K562 (cell line): ENCODE measurements around the gene SHISA7. TPM values are rescaled to one million over a fixed set of nuclear protein-coding genes. Genes with fewer than 3 reads are reported as not detected.

Experiments used
- ATF1 ChIP-seq, 2 experiments: fragments of 450-650 bp in 1 of 2; IDR thresholded peaks; 2 replicates each; pipeline ENCODE4 v1.6.1; 2016; ENCODE audit warnings: missing compliant biosample characterization in 1 of 2, missing genetic modification characterization in 1 of 2
- ERF ChIP-seq: fragments of 450-650 bp; formaldehyde crosslinking; IDR thresholded peaks from 2 replicates; pipeline ENCODE4 v1.4.0; 2020; ENCODE audit warnings: mild to moderate bottlenecking, mixed read lengths
- EWSR1 ChIP-seq: fragments of 450-650 bp; IDR thresholded peaks from 2 replicates; pipeline ENCODE4 v1.6.1; 2018; ENCODE audit warnings: borderline replicate concordance, mild to moderate bottlenecking, low read depth, moderate library complexity; ENCODE audit not compliant: partially characterized antibody
- FOXM1 ChIP-seq, 2 experiments: fragments of 450-650 bp in 1 of 2; sonication (generic) in 1 of 2; formaldehyde crosslinking in 1 of 2; IDR thresholded peaks; 2 replicates each; pipeline versions ENCODE4 v1.6.1 to v1.9.0; 2017 to 2022; ENCODE audit warnings: low read depth in 2 of 2, mild to moderate bottlenecking in 2 of 2, missing genetic modification reagents in 1 of 2, moderate library complexity in 1 of 2
- HINFP ChIP-seq: fragments of 450-650 bp; conservative IDR thresholded peaks from 2 replicates; pipeline ENCODE4 v1.6.1; 2016; ENCODE audit warnings: missing genetic modification characterization, low read depth, mild to moderate bottlenecking, control low read depth, missing compliant biosample characterization
- LEF1 ChIP-seq: fragments of 450-650 bp; IDR thresholded peaks from 2 replicates; pipeline ENCODE4 v1.6.1; 2016; ENCODE audit warnings: mild to moderate bottlenecking
- MNT ChIP-seq, 2 experiments: fragments of 450-650 bp; conservative IDR thresholded peaks; 2 replicates each; pipeline ENCODE4 v1.6.1; 2017; ENCODE audit warnings: mild to moderate bottlenecking in 2 of 2, moderate library complexity in 2 of 2
- PHF20 ChIP-seq: fragments of 450-650 bp; IDR thresholded peaks from 2 replicates; pipeline ENCODE4 v1.6.1; 2018; ENCODE audit not compliant: partially characterized antibody
- RBM14 ChIP-seq: fragments of 200-400 bp; formaldehyde crosslinking; IDR thresholded peaks from 2 replicates; pipeline ENCODE4 v1.6.1; 2018; ENCODE audit warnings: low read depth, mild to moderate bottlenecking, low read length, moderate library complexity, borderline replicate concordance; ENCODE audit not compliant: insufficient read depth
- SAP30 ChIP-seq: fragments of 200-600 bp; sonication (generic); IDR thresholded peaks from 2 replicates; pipeline ENCODE4 v1.6.1; 2012; ENCODE audit warnings: borderline replicate concordance, low read depth, mild to moderate bottlenecking, moderate library complexity, low read length, control low read depth, inconsistent platforms; ENCODE audit not compliant: insufficient read depth, poor library complexity, severe bottlenecking
- SIN3A ChIP-seq, 2 experiments: fragments of 150-350 bp in 1 of 2; IDR thresholded peaks; 2 replicates each; pipeline ENCODE4 v1.6.1; 2011 to 2016; ENCODE audit warnings: borderline replicate concordance in 2 of 2, low read depth in 2 of 2, low read length in 2 of 2, mild to moderate bottlenecking in 2 of 2, moderate library complexity in 2 of 2; ENCODE audit not compliant: control insufficient read depth in 1 of 2
- TBP ChIP-seq: optimal IDR thresholded peaks from 2 replicates; pipeline ENCODE3; 2011; ENCODE audit warnings: low read depth, low read length, improper control_type of control experiment
- TCF15 ChIP-seq: fragments of 250-450 bp; sonication (Bioruptor Pico); IDR thresholded peaks from 2 replicates; pipeline ENCODE4 v1.8.0; 2022; ENCODE audit warnings: moderate library complexity, mild to moderate bottlenecking, inconsistent platforms
- USF1 ChIP-seq: sonication (generic); formaldehyde crosslinking; IDR thresholded peaks from 2 replicates; pipeline ENCODE4 v1.9.0; 2022; ENCODE audit warnings: mild to moderate bottlenecking, missing genetic modification reagents
- YY1 ChIP-seq, 3 experiments: IDR thresholded peaks; 2 replicates each; pipeline ENCODE4 v1.6.1; 2011; ENCODE audit warnings: low read length in 2 of 3, mild to moderate bottlenecking in 2 of 3, moderate library complexity in 2 of 3, borderline replicate concordance in 1 of 3, control low read depth in 1 of 3, low read depth in 1 of 3; ENCODE audit not compliant: insufficient read depth in 3 of 3, insufficient replicate concordance in 2 of 3, control insufficient read depth in 1 of 3, insufficient read length in 1 of 3; ENCODE audit errors: extremely low read depth in 1 of 3
- ZBTB33 ChIP-seq: sonication (generic); formaldehyde crosslinking; IDR thresholded peaks from 2 replicates; pipeline ENCODE4 v1.8.1; 2023; ENCODE audit warnings: mild to moderate bottlenecking, missing genetic modification reagents
- ZEB2 ChIP-seq: fragments of 450-650 bp; IDR thresholded peaks from 2 replicates; pipeline ENCODE4 v1.6.1; 2016
- polyA plus RNA-seq, 8 experiments: library from polyadenylated mRNA; depleted of rRNA in 4 of 8; stranded (reverse) in 5 of 8; unstranded in 3 of 8; fragments of >200 nt; fragmentation: Nextera tagmentation in 2 of 8; fragmentation: Illumina TruSeq in 1 of 8; extraction: Ambion mirVana in 2 of 8; extraction: Trizol in 1 of 8; gene quantifications; 2 replicates each; pipeline versions ENCODE4 v1.2.1 to v1.2.3, GENCODE V29; 2011 to 2014; ENCODE audit warnings: inconsistent platforms in 1 of 8, missing spikeins in 1 of 8
- total RNA-seq, 7 experiments: library from RNA; depleted of rRNA in 6 of 7; stranded (reverse); fragments of >200 nt in 6 of 7; fragmentation: Illumina TruSeq in 2 of 7; extraction: Trizol in 2 of 7; gene quantifications; 2 replicates each; pipeline versions ENCODE4 v1.2.1 to v1.2.3, GENCODE V29; 2011 to 2021; ENCODE audit warnings: low replicate concordance in 1 of 7

SHISA7 gene
- total and polyA plus RNA-seq, 9 of the 15 experiments (the other 6 are each of a cell fraction or from before 2014, with no cell fraction given): 0.01 to 0.40 (median 0.07) TPM

GRCh38 chr19:55461259-55461973 lies 18.3 kb upstream of the SHISA7 start, which contains the start of gene ISOC2 (continued):
- TF ChIP-seq HINFP (tag) (peak; percentile 37; the same call in 1 of the 2 replicates), RBM14 (peak; percentile 91; the same call in 1 of the 2 replicates), PHF20 (peak; percentile 79), YY1 (IDR thresholded peaks at IDR 0.05; ENCODE audit: borderline replicate concordance in 1 of 3, control insufficient read depth in 1 of 3, extremely low read depth in 1 of 3, insufficient read depth in 3 of 3, insufficient read length in 1 of 3, insufficient replicate concordance in 2 of 3, low read depth in 1 of 3, low read length in 2 of 3) (peak in 2 of 3 experiments; percentile 3 to 31), SIN3A (IDR thresholded peaks at IDR 0.05; ENCODE audit: borderline replicate concordance in 2 of 2, control insufficient read depth in 1 of 2, low read depth in 2 of 2, low read length in 2 of 2) (peak in 1 of 2 experiments; percentile 88; a peak in 1 of 4 replicates), TCF15 (CRISPR knock-in tag) (no peak), ZBTB33 (CRISPR knock-in tag) (0 out of 2 replicates have a peak, but pooled peaks have one; percentile 29), ZEB2 (peak; percentile 27; the same call in 1 of the 2 replicates), SAP30 (peak; percentile 67), EWSR1 (no peak), MNT (conservative IDR thresholded peaks at IDR 0.05) (peak; percentile 98 to 99), LEF1 (no peak), ATF1 (CRISPR knock-in tag; IDR thresholded peaks at IDR 0.05) (no peak; the same call in 1 of the 2 replicates), ATF1 (tag; IDR thresholded peaks at IDR 0.05) (peak; percentile 89), USF1 (CRISPR knock-in tag) (peak; percentile 97), ERF (peak; percentile 85; the same call in 1 of the 2 replicates), TBP (peak; percentile 74), FOXM1 (IDR thresholded peaks at IDR 0.05; ENCODE audit: low read depth) (no peak), FOXM1 (CRISPR knock-in tag; IDR thresholded peaks at IDR 0.05; ENCODE audit: low read depth) (peak; percentile 53; the same call in 1 of the 2 replicates)
